Sigmoid colon (tissue), 7 donors: ENCODE results near the gene ASMTL. TPM values are rescaled to one million over a fixed set of nuclear protein-coding genes. Genes with fewer than 3 reads are reported as not detected.

Experiments used
- DNase-seq: peaks from one replicate; pipeline ENCODE4 v3.0.0-alpha.2; 2019
- H3K27ac ChIP-seq, 4 donors: fragments of 200-600 bp; sonication (generic); one replicate each; pipeline ENCODE4 v1.5.1; 2016 to 2019; ENCODE audit warnings: mild to moderate bottlenecking in 1 of 4
- H3K27me3 ChIP-seq, 3 donors: fragments of 200-600 bp; sonication (generic); one replicate each; pipeline ENCODE4 v1.5.1; 2019; ENCODE audit warnings: mild to moderate bottlenecking in 1 of 3
- H3K36me3 ChIP-seq, 4 donors: fragments of 200-600 bp; sonication (generic); one replicate each; pipeline ENCODE4 v1.5.1; 2016 to 2019
- H3K4me1 ChIP-seq, 4 donors: fragments of 200-600 bp; sonication (generic); one replicate each; pipeline ENCODE4 v1.5.1; 2017 to 2019
- H3K4me3 ChIP-seq, 4 donors: fragments of 200-600 bp; sonication (generic); one replicate each; pipeline ENCODE4 v1.5.1; 2017 to 2019; ENCODE audit warnings: mild to moderate bottlenecking in 2 of 4, moderate library complexity in 1 of 4
- H3K9me3 ChIP-seq, 4 donors: fragments of 200-600 bp in 3 of 4; sonication (generic) in 3 of 4; one replicate each; pipeline versions ENCODE4 v1.5.1 to v1.6.1; 2013 to 2019
- EP300 ChIP-seq, 4 donors: sonication (generic); formaldehyde crosslinking; IDR thresholded peaks; one replicate each; pipeline ENCODE4 v1.6.1; 2017; ENCODE audit warnings: antibody characterized with exemption in 4 of 4
- POLR2A ChIP-seq, 2 donors: fragments of 450-650 bp; IDR thresholded peaks; one replicate each; pipeline ENCODE4 v1.6.1; 2016; ENCODE audit warnings: antibody characterized with exemption in 2 of 2, mild to moderate bottlenecking in 2 of 2, moderate library complexity in 2 of 2
- POLR2AphosphoS5 ChIP-seq, 4 donors: sonication (generic); formaldehyde crosslinking; IDR thresholded peaks; one replicate each; pipeline ENCODE4 v1.6.1; 2017; ENCODE audit warnings: antibody characterized with exemption in 4 of 4
- WGBS, 2 donors: extraction: QIAGEN DNeasy Blood & Tissue Kit; methylation state at CpG; one replicate each; pipeline ENCODE4 v1.1.7; 2013; 5-methylcytosine and 5-hydroxymethylcytosine counted together
- intact Hi-C: fragments of 100-400 bp; cut with DNase I; formaldehyde crosslinking; loops from one replicate; pipeline ENCODE4 v1.15.1; 2023
- polyA plus RNA-seq, 3 donors: library from polyadenylated mRNA; stranded (reverse); fragments of 200-250 nt; gene quantifications; one replicate each; pipeline ENCODE4 v1.2.3, GENCODE V29; 2013
- total RNA-seq, 4 donors: library from RNA; depleted of rRNA; stranded (reverse); fragments of >200 nt; gene quantifications; one replicate each; pipeline ENCODE4 v1.1.0, GENCODE V29; 2016
- TF ChIP-seq, protein P1 (sequence below), 4 experiments: fragments of 450-650 bp in 3 of 4; fragments of 200-600 bp in 1 of 4; IDR thresholded peaks; one replicate each; pipeline ENCODE4 v1.5.1; 2016 to 2019; ENCODE audit warnings: antibody characterized with exemption in 4 of 4, mild to moderate bottlenecking in 3 of 4, moderate library complexity in 2 of 4
- donor health status: healthy with polysubstance abuse.
- donor health status: Bipolar disorder and iron deficiency.
- donor health status: healthy.

Gene ASMTL
- total and polyA plus RNA-seq, 7 donors = 11.8 to 30.6 (median 24.0) TPM

DNA sequence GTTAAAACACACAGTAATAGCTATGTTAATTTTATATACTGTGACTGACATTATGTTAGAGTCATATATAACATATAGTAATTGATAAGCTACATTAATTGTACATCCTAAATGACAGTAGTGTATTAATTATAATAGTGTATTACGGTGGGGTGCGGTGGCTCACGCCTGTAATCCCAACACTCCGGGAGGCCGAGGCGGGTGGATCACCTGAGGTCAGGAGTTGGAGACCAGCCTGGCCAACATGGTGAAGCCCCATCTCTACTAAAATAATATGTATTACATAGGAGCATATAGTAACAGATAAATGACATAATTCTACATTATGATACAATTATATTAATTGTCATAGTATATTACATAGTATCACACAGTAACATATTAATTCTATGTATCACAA is 12.2 kb downstream of the ASMTL start:
- H3K27me3 ChIP-seq = no peaks in the 10 kb centered on the region
- DNase-seq = peak; percentile 38
- no peak overlapping the region for H3K27ac ChIP-seq
- no peak for TF ChIP-seq POLR2A (IDR thresholded peaks at IDR 0.05)
- no peak for TF ChIP-seq POLR2AphosphoS5 (IDR thresholded peaks at IDR 0.05)
- TF ChIP-seq EP300 (IDR thresholded peaks at IDR 0.05) = no peak
- TF ChIP-seq, protein P1, sequence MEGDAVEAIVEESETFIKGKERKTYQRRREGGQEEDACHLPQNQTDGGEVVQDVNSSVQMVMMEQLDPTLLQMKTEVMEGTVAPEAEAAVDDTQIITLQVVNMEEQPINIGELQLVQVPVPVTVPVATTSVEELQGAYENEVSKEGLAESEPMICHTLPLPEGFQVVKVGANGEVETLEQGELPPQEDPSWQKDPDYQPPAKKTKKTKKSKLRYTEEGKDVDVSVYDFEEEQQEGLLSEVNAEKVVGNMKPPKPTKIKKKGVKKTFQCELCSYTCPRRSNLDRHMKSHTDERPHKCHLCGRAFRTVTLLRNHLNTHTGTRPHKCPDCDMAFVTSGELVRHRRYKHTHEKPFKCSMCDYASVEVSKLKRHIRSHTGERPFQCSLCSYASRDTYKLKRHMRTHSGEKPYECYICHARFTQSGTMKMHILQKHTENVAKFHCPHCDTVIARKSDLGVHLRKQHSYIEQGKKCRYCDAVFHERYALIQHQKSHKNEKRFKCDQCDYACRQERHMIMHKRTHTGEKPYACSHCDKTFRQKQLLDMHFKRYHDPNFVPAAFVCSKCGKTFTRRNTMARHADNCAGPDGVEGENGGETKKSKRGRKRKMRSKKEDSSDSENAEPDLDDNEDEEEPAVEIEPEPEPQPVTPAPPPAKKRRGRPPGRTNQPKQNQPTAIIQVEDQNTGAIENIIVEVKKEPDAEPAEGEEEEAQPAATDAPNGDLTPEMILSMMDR (IDR thresholded peaks at IDR 0.05) = no peak
- H3K36me3 ChIP-seq = peaks cover 9 to 50% (median 16%) of the 10 kb centered on the region in 4 donors
- peaks cover 0 to 10% (median 4%) of the 10 kb centered on the region in 4 donors for H3K4me1 ChIP-seq
- H3K4me3 ChIP-seq = no peak overlapping the region
- intact Hi-C loops = no loop called here
- 94 to 98% methylated on average over 6 of the region's 6 CpGs for WGBS, 2 donors
- H3K9me3 ChIP-seq = no peaks in the 10 kb centered on the region

DNA sequence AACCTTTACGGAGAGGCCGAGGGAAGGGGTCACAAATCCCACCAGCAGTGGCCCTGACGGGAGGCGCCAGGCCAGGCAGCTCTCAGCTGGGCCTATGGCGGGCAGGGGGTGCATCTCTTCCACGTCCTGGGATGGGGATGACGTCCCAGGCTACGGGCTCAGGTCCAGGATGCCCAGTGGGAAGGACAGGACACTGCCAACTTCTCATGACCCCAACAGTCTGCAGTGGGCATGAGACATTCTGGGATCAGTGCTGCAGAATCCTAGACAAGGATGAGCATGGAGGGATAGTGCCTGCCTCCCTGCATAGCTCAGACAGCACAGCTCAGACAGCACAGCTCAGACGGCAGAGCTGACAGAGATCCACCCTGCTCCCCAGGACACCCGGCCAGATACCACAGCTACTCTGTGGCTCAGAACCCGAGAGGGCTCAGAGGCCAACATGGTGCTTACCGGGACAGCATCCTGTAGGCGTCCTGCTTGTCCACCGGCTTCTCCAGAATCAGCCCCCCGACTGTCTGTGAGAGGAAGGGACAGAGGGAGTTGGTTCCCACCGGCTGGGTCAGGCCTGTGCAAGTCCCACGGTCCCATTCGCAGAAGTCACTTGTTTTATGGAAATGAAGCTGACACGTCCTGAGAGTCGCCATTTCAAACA is 17.3 kb downstream of the ASMTL start:
- Histone ChIP-seq H3K27me3 (no peaks in the 10 kb centered on the region), H3K4me3 (no peak overlapping the region), H3K4me1 (no peaks in the 10 kb centered on the region), H3K27ac (no peak overlapping the region), H3K36me3 (peaks cover 12 to 68% (median 25%) of the 10 kb centered on the region in 4 donors), H3K9me3 (no peaks in the 10 kb centered on the region)
- DNase-seq = peak; percentile 59
- WGBS, 2 donors = 96 to 98% methylated on average over 20 of the region's 20 CpGs
- intact Hi-C loops = no loop called here
- TF ChIP-seq, protein P1 (IDR thresholded peaks at IDR 0.05) = no peak
- TF ChIP-seq POLR2A (IDR thresholded peaks at IDR 0.05) (no peak), POLR2AphosphoS5 (IDR thresholded peaks at IDR 0.05) (no peak), EP300 (IDR thresholded peaks at IDR 0.05) (no peak)

DNA sequence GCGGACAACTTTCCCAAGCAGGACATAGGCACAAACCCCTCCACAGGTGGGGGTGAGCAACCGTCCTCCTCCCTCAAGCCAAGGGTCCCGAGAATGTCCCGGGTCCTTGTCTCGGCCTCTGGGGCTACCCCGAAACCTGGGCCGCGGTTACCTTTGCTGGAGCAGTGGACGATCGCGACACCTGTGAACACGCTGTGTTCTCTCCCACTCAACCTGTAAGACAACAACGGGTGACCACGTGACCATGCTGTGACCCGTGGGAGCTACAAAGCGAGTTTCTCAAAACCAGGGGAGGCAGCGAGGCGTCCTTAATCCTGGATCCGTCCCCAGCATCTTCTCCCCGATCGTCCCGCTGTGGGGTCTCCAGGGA is 17.9 kb downstream of the ASMTL start:
- TF ChIP-seq POLR2AphosphoS5 (IDR thresholded peaks at IDR 0.05) = no peak
- intact Hi-C loops = no loop called here
- no peaks in the 10 kb centered on the region for H3K4me1 ChIP-seq
- no peak overlapping the region for H3K4me3 ChIP-seq
- H3K27ac ChIP-seq = no peak overlapping the region
- H3K36me3 ChIP-seq = peaks cover 12 to 67% (median 25%) of the 10 kb centered on the region in 4 donors
- DNase-seq = peak; percentile 61
- H3K9me3 ChIP-seq = no peaks in the 10 kb centered on the region
- WGBS, 2 donors = 97 to 98% methylated on average over 22 of the region's 22 CpGs
- H3K27me3 ChIP-seq = no peaks in the 10 kb centered on the region

DNA sequence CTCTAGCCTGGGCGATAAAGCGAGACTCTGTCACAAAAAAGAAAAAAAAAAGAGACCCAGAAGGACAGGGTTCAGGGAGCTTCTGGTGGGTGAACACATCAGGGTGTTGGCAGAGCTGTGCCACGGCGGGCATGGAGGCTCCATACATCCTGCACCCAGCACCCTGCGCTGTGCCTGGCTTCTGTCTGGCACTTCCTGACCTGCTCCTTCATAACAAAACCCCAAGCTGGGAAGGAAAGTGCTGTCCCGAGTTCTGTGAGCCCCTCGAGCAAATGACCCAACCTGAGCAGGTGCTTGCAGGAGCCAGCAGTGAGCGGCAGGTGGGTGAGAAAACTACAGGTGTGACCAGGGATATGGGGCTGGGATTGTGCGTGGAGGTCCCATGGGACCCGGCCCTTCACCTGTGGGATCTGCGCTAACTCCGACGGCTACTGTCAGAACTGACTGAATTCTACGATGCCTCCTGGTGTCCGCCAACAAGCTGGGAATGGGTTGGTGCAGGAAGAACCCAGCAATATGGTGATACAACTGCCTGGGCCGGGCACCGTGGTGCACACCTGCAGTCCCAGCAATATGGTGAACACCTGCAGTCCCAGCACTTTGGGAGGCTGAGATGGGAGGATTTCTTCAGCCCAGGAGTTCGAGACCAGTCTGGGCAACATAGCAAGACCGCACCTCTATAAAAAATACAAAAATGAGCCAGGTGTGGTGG is 18.9 kb downstream of the ASMTL start:
- TF ChIP-seq POLR2A (IDR thresholded peaks at IDR 0.05) (no peak), POLR2AphosphoS5 (IDR thresholded peaks at IDR 0.05) (no peak), EP300 (IDR thresholded peaks at IDR 0.05) (no peak)
- TF ChIP-seq, protein P1 (IDR thresholded peaks at IDR 0.05) = no peak
- Histone ChIP-seq H3K36me3 (peaks cover 6 to 57% (median 24%) of the 10 kb centered on the region in 4 donors), H3K27ac (no peak overlapping the region), H3K4me1 (no peaks in the 10 kb centered on the region), H3K4me3 (no peak overlapping the region), H3K27me3 (no peaks in the 10 kb centered on the region), H3K9me3 (no peaks in the 10 kb centered on the region)
- intact Hi-C loops = no loop called here
- no peak for DNase-seq
- WGBS, 2 donors = 94 to 97% methylated on average over 19 of the region's 19 CpGs

DNA sequence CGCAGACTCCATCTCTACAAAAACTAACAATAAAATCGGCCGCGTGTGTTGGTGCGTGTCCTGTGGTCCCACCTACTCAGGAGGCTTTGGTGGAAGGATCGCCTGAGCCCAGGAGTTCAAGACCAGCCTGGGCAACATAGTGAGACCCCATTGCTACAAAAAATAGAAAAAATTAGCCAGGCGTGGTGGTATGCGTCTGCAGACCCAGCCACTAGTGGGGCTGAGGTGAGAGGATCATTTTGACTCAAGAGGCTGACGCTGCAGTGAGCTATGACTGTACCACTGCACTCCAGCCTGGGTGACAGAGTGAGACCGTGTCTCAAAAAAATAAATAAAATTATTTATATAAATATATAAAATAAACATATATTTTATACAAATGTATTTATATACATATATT is 22.3 kb downstream of the ASMTL start:
- 93 to 96% methylated on average over 10 of the region's 10 CpGs for WGBS, 2 donors
- TF ChIP-seq, protein P1 (IDR thresholded peaks at IDR 0.05) = no peak
- TF ChIP-seq POLR2A (IDR thresholded peaks at IDR 0.05) (no peak), EP300 (IDR thresholded peaks at IDR 0.05) (no peak), POLR2AphosphoS5 (IDR thresholded peaks at IDR 0.05) (no peak)
- peaks cover 4 to 45% (median 21%) of the 10 kb centered on the region in 4 donors for H3K36me3 ChIP-seq

More for the DNA sequence above, 22.3 kb downstream of the ASMTL start:
- Histone ChIP-seq H3K4me1 (no peaks in the 10 kb centered on the region), H3K27me3 (no peaks in the 10 kb centered on the region), H3K4me3 (no peak overlapping the region), H3K27ac (no peak overlapping the region), H3K9me3 (no peaks in the 10 kb centered on the region)
- no peak for DNase-seq
- intact Hi-C loops = no loop called here
